ENCODE results near the gene PTPRN.
"Not testable (repeated sequence)": the region's sequence is repeated elsewhere in the genome, so short reads cannot be mapped to it uniquely, and the experiment has no call there.

Gene PTPRN

DNA sequence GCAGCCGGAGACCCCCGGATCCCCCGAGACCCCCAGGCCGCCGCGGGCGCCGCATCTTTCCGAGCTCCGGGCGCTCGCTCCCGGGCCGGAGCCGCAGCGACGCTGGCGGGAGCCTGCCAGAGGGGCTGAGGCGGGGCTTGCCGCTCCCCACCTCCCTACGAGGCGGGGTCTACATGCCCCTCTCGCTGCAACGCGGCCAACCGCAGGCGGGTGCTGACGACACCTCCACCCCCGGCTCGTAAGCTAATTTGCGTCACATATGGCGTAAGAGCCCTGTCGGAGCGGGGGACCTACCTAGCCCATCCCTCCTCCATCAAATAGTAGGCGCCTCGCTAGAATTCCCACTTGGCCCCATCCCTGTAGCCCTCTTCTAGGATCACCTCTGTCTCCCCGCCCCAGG lies at the start of gene PTPRN:
PTPRN (minus strand) TSS at position 124 of the 400 bp plus-strand sequence; CDS start at position 55, 69 bp downstream.
- DNase-seq, result peak; percentile 97

DNA sequence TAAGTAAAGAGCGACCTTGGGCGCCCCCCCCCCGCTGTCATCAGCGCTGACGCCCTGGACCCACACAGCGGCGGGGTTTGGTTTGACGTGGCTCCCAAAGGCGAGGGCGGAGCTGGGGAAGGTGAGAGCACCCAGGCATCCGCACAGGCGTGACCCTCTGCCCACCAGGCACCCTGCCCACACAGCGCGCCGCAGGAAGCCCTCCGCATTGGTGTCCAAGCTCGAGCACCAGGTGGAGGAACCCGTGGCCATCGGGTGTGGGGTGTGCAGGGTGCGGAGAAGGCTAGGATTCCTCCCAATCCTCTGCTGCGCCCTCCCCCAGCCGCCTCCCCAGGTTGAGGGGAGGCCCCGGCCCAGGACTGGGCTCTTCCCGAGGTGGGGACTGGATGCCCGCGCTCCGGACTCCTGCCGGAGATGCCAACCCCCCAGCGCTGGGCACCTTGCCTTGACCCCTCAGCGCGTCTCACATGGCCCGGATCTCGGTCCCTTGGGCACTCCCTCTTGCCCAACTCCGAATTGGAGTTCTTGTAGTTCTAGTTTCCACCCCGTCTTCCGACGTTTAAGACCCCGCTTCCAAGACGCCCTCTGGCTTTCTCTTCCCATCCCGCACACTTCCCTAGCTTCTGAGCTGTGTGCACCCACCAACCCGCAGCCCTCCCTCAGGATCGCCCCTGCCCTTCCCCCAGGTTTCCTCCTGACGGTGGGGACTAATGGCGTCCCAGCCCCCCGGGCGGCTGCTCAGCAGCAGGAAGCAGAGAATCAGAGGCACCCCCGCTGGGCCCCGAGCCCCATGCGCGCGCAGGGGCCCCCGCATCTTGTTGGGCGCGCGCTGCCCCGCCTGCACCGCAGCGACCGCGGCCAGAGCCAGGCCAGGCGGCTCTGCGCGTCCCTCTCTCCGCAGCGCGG lies 49.2 kb upstream of the PTPRN start:
- DNase-seq, result peak; percentile 31

DNA sequence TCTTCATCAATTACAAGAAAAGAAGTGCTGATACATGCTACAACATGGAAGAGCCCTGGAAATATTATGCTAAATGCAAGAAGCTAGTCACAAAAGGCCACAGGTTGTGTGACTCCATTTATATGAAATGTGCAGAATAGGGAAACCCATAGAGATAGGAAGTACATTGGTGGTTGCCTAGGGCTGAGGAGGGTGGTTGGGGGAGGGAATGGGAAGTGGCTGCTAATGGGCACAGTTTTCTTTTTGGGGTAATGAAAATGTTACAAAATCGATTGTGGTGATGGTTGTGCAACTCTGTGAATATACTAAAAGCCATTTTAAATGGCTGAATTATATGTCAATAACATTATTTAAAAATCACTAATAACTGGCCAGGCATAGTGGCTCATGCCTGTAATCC lies 47.6 kb upstream of the PTPRN start:
- no peak for DNase-seq

DNA sequence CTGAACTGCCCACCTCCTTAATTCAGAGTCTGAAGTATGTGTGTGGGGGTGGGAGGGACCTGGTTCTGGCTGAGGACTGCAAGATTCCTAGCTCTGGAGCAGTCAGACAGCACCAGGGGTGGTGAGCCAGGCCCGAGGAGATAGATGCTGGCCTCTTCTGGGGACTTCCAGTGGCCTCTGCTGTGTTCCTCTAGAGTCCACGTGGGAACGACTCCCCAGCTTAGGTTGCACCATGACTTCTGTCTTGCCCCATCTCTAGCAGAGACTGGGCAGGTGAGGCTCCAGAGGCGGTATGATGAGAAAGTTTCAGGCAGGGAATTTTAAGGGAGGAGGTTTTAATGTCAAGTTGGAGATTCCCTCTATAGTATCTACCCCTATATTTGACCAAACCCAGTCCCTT lies 45.4 kb upstream of the PTPRN start:
- DNase-seq, result no peak

DNA sequence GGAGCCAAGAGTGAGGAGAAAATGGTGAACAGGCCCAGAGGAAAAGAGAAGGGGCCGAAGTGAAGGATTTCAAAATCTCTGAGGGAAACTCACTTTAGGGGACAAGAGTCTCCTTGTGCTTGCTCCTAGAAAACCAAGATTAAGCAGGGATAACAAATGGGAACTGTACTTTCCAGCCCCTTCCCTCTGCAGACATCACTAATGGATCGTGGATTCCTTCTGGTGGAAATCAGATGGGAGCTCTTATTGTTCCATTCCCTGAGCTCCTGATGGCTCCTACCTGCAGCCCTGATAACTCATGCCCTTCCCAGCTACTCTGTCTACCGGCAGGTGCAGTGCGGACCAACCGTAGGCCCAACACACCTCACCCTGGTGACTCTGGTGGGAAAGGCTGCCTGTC lies 43.9 kb upstream of the PTPRN start:
- no peak for DNase-seq

DNA sequence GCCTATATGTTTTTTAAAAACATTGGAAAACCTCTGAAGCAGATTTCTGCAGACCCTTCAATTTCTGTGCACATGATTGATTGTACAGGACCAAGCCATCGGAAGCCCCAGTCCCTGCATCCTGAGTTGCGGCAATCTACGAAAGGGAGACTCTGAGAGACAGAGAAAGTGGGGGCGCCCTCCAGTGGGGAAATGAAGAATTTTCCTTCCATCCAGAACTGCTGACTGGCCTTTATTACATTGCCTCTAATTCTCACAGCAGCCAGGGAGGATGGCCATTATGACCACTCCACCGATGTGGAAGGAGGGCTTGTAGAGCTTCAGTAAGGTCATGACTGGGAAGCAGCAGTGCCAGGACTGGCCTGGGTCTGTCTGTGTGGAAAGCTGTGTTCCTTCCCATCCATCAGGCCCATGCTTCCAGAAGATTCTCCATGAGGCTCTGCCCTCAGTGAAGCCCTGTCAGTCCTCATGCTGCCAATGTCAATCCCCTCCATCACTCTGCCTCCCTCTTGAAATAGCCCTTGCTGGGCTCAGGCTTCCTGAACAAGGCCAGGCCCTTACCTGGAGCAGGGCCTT lies 43.3 kb upstream of the PTPRN start:
- DNase-seq, result peak; percentile 90

DNA sequence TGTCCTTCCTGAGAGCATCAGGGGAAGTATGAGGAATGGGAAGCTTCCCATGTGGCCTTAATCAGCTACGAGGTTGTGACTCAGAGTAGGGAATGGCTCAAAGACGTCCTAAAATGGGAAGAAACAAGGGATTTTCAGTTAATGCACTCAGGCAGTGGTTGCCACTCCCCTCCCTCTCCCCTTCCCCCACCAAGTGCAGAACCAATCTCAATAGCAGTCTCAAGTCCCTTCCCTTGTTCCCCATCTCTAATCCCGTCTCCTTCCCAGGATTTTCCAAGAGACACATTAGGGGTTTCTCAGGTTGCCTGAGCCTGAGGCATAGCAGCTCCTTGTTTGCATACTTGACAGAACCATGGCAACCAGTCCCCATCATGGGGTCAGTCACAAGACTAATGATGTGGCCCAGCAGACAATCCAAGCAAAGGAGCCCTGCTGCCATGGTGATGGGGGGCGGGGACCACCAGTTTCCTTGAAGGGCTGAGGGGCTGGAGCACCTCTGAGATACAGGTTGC lies 41.6 kb upstream of the PTPRN start:
- DNase-seq, result no peak

DNA sequence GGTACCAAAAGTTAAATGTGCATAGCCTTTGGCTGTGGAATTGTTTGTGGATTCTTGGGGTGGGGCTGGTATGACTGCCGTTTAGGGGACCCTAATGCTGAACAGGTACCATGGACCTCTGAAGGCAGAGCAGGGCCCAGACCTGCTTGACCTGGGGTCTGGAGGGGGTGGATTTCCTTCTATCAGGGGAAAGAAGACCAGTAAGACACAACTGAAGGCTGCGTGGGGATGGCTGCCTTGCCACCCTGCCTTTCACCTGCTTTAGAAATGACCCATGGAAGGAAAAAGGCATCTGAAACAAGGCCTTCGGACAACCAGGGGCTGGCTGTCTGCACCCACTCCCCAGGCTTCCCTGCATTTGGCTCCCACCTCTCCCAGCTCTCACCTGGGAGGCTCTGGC lies 41.0 kb upstream of the PTPRN start:
- no peak for DNase-seq

DNA sequence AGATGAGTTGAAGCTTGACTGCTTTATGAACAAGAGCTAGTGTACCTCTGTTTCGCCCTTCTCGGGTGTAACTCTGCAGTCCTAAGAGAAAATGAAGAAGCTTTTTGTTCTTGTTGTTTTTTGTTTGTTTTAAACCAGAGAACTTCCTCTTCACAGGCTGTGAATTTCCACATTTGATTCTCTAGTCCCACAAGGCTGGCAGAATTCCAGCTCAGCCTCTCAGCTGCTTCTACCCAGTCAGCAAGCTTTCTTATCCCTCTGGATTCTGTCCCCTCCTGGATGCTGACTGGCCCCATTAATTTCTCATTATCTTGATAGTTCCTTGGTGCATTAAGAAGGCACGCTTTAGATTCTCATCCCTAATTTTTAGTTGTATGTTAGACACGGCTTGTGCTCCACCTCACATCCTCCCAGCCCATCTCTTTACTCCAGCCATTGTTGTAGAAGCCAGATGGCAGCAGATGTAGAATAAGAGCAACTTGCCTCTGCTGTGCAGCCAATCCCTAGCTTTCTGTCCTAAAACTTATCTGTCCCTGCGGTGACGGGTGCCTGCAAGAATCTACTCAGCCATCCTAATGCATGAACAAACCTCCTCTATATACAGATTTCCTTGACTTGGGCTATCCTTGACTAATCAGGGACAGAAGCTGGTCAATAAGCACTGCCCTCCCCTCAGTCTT lies 35.7 kb upstream of the PTPRN start:
- DNase-seq, result peak; percentile 66

DNA sequence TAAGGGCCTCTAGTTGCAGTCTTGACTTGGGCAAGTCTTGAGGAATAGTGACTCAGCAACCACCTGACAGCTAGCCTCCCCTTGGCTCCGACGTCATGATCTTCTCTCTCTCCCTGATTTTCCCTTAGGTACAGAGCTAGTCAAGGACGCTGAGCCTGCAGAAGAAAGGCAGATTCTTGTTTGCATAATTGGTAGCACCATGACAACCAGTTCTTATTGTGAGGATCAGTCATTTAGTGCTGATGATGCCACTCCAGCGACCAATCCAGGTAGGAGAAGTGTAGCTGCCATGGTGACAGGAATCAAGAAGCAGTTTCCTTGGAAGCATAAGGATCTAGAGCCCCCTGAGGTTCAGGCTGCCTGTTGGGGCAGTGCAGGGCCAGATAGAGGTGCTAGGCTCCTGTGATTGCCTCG lies 26.2 kb upstream of the PTPRN start:
- DNase-seq, result no peak

DNA sequence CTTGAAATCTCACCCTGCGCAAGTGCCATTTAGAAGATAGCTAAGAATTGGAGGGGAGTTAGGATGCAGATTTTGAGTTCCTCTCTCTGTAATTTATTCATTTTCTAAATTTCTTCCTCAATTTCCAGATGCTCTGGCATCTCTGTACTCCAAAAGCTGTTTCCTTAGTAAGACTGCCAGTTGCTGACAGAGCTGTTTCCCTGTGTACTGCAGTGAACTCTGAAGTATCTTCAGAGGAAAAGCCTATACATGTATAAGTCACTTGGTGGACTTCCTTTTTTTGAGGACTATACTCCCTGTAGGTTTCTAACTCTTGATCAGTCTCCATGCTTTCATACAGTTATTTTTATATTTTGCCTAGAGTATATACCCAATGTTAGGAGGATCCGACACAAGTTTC lies 24.9 kb upstream of the PTPRN start:
- no peak for DNase-seq

DNA sequence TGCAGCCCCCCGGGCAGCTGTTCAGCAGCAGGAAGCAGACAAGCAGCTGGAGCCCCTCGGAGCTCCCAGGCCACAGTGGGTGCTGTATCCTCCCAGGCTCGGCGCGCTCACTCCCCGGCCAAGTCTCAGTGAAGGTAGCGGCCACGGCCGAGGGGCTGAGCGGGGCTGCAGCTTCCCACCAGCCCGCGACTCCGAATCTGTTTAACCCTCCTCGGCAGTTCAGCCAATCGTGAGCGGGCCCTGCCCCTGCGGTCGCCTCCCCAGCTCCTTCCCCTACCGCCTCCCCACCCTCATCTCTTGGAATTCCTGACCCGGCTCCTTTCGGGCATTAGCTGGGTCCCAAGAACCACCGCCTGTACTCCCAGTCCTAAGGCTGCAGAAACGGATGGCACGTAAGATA lies 23.3 kb upstream of the PTPRN start, which contains the start of gene RESP18:
RESP18 (minus strand) TSS at position 203 of the 400 bp plus-strand sequence.
- no peak for DNase-seq

DNA sequence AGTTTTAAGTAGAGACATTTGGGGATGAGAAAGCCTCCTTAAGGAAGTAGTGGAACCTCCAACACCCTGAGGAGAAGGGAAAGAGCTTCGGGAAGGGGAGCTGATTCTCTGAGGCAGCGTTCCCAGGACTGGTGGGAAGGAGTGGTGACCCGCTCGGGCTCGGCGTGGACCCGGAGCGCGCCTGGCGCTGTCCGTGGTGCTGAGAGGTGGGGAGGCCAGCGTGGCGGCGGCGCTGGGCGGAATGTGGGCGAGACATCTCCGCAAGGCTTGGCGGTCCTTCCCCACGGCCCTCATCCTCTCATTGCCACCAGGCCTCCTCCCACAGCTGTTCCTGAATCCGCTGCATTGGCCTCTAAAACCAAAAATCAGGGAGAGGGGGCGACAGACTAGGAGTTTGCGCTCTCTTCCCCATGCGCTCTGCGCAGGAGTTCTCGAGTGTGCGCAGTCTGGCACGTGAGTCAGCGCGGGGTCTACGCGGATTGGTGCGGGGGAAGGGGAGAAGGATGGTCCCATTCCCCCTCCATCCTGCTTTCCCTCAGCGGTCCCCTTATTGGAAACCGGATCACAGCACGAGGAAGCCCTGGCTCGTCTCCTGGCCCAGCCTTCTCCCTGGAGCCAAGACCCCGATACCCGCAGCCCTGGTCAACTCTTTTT lies 22.5 kb upstream of the PTPRN start:
- no peak for DNase-seq

DNA sequence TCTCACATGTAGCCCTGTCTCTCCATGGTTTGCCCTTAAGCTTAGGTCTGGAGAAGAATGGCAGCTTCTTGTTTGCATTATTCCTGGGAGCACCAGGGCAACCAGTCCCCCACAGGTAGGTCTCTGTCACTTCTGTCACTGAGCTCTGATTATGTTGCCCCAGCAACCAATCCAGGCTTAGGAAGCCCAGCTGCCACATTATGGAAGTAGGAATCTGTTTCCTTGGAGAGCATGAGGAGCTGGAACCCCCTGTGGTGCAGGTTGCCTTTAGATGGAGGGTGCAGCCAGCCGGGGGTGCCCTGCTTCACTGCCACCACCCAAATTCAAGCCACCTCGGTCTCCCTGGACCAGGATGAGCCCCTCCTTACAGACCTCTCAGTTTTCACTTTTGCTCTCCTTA lies 18.5 kb upstream of the PTPRN start:
- DNase-seq, result peak; percentile 97

DNA sequence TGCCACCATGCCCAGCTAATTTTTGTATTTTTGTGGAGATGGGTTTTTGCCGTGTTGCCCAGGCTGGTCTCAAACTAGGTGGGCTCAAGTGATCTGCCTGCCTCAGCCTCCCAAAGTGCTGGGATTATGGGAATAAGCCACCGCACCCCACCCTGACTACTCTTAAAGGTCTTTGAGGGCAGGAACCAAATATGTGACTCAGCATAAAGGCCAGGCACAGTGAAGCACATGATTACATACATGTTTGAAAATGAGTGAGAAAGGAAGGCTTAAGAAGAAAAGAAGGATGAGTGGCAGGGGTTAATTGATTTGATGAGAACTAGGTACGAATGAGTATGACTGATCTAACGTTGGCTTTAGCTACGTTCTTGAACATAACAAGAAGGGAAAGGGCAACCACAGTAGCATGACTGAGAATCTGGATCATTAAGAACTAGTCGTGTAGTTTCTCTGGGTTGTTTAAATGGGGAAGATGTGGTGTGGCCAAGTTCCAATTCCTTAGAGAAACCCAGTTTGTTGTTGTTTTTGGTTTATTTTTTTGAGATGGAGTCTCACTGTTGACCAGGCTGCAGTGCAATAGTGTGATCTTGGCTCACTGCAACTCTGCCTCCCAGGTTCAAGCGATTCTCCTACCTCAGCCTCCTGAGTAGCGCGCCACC lies 16.6 kb upstream of the PTPRN start:
- DNase-seq, result no peak

DNA sequence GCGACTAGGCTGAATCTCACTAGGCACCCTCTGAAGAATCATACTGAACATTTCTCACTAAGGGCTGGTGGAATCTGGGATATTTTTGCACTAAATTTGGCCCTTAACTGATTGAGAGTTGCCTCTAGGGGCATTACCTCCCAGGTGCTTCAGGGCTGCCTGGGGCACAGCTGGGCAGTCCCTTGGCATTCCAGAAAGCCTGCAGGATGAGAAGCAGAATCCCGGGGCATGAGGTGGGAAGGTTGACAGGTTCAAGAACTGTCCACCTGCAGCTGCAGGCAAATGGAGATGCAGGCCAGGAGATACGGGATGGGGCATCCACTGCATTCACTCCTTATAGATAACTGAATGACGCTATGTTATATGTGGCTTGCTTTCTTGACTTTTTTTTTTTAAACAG lies 15.9 kb upstream of the PTPRN start:
- DNase-seq, result no peak

DNA sequence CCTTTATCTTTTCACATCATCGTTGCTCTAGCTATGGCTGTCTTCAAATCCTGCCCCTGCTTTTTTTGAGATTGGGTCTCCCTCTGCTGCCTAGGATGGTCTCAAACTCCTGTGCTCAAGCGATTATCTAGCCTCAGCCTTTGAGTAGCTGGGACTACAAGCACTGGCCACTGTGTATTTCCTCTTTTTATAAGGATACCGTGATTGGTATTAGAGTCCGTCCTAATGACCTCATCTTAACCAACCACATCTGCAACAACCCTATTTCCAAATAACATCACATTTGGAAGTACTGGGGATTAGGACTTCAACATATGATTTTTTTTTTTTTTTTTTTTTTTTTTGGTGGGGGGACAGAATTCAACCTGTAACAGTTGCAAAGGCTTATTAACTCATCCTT lies 14.2 kb upstream of the PTPRN start:
- DNase-seq, result no peak

DNA sequence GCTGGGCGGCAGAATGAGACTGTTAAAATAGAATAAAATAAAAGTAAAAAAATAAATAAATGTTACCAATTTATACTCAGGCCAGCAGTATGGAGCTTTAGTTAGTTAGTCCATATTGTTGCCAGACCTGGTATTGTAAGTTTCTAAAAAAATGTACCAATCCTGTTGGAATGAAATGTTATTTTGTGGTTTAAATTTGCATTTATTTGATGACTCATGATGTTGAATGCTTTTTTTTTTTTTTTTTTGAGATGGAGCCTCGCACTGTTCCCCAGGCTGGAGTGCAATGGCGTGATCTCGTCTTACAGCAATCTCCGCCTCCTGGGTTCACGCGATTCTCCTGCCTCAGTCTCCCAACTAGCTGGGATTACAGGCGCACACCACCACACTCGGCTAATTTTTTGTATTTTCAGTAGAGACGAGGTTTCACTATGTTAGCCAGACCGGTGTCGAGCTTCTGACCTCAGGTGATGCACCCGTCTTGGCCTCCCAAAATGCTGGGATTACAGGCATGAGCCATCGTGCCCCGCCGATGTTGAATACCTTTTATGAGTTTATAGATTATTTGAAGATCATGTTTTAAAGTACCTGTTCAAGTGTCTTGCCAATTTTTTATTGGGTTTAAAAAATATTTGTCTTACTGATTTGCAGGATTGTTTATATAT lies 5.7 kb upstream of the PTPRN start:
- no peak for DNase-seq

DNA sequence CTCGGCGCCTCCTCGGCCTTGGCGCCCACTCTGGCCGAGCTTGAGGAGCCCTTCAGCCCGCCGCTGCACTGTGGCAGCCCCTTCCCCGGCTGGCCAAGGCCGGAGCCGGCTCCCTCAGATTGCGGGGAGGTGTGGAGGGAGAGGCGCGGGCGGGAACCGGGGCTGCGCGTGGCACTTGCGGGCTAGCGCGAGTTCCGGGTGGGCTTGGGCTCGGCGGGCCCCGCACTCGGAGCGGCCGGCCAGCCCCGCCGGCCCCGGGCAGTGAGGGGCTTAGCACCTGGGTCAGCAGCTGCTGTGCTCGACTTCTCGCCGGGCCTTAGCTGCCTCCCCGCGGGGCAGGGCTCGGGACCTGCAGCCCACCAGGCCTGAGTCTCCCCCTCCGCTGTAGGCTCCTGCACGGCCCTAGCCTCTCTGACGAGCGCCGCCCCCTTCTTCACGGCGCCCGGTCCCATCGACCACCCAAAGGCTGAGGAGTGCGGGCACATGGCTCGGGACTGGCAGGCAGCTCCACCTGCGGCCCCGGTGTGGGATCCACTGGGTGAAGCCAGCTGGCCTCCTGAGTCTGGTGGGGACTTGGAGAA lies 3.6 kb upstream of the PTPRN start:
- not testable (repeated sequence) for DNase-seq

DNA sequence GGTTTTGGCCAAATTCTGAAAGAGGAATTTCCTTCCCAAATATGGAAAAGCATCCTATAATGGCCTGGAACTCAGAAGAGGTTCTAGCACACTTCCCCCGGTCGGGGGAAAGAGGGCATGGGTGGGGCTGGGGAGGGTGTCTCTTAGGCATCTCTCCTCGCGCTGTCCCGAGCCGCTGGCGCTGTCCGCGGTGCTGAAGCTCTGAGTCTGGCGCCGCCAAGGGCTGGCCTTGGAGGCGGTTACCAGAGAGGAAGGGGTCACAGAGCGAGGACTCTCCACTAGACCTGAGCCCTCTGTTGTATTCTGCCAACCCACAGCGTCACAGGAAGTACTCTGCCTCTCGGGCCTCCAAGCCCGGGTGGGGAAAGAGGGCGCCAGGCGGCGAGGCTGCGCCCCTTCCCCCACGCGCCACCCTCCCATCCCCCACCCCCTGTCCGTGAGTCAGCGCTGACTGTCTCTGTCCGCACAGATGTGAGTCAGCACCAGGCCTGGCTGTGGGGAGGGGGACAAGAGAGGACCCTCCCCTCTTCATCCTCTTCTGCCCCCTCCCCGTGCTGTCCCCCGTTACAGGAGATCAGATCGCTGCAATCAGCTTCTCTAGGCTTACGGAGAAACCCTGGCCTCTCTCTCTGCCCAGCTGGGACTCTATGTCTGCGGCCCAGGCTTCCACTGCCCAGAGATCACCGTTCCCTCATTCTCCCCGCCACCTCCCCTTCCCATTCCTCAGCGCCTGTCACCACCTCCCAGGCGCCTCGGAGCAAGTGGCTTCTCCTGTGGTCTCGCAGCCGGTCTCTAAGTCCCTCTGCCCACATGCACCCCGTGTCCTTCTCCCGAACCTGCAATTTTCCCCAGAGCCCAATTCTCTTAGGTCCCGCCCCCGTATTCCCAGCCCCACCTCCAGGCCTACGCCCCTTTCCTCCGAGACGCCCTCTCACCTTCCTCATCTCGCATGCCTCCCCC lies 779 bp downstream of the PTPRN start:
- DNase-seq, result peak; percentile 86
